Left forelimb (tissue), 1 donor: ENCODE data around the gene DGKI.
"Not testable (repeated sequence)": the region's sequence is repeated elsewhere in the genome, so short reads cannot be mapped to it uniquely, and the experiment has no call there.

Source experiments
- DNase-seq: peaks from one replicate; pipeline ENCODE4 v3.0.0-alpha.2; 2018; ENCODE audit warnings: low spot score

Gene DGKI

DNA sequence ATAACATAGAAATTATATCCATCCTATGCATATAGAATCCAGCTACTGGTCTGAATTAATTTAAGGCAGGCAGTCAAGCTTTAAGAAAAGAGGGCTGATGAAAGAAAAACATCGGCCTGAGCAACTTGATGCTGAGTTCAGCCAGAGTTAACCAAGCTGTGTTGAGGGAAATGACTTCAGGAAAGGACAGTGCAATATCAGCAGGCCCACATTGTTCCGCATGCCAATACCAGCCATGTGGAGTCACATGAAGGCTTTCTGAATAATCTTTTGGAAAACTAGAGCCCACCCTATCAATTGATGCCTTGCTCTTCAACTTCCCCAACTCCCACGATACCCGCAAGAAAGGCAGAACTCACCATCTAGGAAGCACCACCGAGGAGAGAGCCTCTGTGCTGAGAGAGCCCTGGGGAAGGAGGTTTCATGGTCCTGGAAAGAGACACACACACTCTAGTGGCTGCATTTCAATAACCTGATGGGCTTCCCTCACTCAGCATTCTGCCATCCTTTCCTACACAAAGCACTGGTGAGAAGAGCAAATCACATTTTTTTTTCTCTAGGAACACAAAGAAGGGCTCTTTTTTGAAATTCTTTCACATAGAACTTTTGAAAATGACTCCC is 377.5 kb downstream of the DGKI start:
- DNase-seq = no peak

- no peak for DNase-seq
These were observed 383.9 kb downstream of the DGKI start for GRCh38 chr7:137462847-137463246.

GRCh38 chr7:137462074-137462715 is 384.6 kb downstream of the DGKI start:
- no peak for DNase-seq

DNA sequence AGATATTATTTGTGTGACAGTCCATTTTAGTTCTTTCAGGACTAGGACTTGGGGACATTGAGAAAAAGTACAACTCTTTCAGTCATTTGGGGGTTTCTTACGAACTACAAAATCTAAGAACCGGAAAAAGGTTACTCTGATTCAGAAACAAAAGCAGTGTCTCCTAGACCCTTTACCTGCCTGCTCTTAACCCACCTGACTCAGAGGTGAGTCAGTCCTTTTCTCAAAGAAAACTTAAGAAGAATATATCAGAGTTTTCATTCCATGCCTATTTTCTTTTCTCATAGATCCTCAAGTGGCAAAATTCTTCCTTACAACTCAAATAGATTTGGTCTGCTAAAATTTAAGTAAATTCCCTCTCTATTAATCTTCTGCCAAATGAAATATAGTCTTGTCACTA is 388.4 kb downstream of the DGKI start:
- DNase-seq = no peak

DNA sequence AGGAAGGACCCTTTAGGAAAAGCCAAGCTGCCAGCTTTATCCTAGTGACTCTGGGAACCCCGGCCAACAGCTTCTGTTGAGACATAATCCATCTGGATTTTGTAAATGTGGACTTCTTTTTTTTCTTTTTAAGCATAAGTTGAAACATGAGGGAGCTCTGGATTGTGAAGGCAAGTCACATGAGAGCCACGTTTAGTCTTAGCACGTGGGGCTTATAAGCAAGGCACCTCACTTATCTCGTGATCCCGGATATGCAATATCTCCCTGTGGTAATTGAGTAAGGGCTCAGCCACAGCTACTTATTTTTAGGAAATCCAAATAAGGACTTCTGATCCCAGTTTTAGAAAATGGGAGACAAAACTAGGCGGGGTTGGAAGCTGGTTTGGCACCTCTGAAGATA is 392.0 kb downstream of the DGKI start:
- DNase-seq = no peak

GRCh38 chr7:137454246-137454724 is 392.5 kb downstream of the DGKI start:
- no peak for DNase-seq

DNA sequence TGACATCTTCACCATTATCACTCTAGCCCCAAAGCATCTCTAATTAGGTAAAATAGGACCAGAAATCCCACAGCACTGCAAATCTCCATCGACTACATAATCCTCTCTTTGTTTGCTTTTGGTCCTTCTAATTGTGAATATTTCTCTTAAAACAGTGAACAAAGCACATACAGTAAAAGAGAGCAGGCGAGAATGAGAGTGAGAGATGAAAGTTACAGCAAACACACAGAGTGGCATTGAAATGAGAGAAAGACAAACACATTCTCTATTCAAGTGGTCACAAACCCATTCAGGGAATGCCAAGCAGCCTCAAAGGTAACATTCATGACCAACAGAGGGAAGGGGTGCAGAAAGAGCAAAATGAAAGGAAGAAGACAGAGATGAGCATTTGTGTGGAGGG is 393.4 kb downstream of the DGKI start:
- no peak for DNase-seq

DNA sequence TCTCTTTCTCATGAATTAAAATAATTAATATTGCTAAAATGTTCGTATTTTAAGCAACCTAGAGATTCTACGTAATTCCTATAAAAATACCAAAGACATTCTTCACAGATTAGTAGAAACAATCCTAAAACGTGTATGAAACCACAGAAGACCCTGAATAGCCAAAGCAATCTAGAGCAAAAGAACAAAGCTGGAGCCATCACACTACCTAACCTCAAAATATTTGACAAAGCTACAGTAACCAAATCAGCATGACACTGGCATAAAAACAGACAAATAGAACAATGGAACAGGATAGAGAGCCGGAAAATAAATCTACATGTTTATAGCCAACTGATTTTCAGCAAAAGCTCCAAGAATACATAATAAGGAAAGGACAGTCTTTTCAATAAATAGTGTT is 397.8 kb downstream of the DGKI start:
- no peak for DNase-seq

DNA sequence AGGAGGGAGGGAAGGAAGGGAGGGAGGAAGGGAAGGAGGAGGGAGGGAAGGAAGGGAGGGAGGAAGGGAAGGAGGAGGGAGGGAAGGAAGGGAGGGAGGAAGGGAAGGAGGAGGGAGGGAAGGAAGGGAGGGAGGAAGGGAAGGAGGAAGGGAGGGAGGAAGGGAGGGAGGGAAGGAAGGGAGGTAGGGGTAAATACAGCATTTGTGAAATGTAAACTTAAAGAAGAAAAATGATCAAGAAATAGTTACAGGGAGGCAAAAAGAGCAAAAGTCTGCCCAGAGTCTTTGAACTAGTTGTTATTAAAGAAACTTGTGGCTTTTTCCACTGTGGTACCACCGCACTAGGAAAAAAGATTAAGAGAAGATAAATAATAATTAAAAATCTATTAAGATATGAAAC is 398.2 kb downstream of the DGKI start:
- not testable (repeated sequence) for DNase-seq

GRCh38 chr7:137446025-137446424 is 400.7 kb downstream of the DGKI start:
- no peak for DNase-seq

DNA sequence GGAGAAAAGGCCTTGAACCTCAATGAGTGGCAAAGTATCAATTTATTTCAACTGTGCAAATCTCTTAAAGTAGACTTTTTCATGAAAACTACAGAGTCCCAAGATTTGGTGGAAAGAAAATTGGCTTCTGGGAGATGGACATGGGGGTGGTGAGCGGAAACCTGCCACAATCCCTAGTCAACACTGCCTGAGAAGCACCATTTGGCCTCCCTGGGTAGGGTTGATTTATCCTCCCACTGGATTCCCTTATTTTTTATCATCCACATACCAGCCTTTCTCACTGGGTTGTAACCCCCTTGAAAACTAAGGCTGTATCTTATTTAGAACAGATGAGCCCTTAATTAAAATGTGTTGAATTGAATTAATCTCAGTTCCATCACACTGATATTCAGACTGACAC is 401.5 kb downstream of the DGKI start:
- no peak for DNase-seq

DNA sequence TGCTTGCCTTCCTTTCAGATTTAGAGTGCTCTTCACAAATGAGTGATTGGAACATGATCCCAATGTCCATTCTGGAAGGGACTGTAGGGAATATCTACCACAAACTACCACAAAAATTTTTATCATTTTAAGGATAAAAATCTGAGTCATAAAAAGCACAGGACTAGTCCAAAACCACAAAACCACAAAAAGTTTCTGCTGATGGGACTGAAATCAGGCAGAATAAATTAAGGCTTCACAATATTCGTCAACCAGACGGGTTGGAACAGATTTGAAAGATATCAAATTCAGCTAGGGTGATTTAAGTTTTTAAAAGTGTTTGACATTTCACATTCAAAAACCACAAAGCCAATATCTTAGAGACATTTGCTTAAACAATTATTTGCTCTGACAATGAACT is 403.2 kb downstream of the DGKI start:
- no peak for DNase-seq

GRCh38 chr7:137441451-137441850 is 405.3 kb downstream of the DGKI start:
- DNase-seq = no peak

DNA sequence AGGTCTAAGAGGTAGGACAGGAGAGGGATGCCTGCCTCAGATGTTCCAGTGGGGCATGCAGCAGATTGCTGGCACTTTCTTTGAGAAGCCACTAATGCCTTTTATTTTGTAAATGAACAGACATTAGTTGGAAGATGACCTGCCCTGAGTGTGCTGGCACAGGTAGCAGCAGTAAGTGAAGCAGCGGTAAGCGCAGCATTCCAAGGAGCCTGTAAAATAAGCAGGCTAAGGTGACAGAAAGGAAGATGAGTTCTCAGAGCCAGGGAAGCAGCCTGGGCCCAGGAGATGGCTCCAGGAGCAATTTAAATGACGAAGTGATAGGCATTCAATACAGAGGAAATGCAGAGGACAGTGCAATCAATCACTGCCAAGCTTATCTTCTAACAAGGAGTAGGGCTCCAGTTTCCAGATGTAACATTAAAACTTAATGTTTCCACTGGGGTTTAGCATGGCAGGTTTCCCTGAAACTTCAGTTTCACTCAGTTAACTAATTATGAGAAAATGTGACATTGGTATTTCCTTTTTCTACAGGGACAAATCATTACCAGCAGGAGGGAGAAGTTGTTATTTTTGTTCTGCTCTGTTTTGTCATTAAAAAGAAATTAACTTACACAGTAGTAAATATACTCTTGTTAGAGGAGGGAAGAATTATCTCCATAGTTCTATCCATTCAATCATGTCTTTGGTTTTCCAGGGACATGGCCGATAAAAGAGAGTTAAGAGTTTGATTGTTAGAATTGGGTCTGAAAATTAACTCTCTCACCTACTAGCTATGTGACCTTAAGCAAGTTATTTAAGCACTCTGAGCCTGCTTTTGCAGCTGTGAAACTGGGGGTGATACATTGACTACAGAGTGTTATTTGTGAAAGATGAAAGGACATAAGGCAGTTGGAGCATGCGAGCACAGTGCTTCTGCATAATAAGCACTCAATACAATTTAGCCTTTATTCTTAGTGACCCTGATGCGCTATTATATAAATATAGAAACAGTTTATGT is 406.6 kb downstream of the DGKI start:
- DNase-seq = no peak

GRCh38 chr7:137434946-137435345 is 411.8 kb downstream of the DGKI start:
- no peak for DNase-seq

- no peak for DNase-seq
These were observed 412.2 kb downstream of the DGKI start for GRCh38 chr7:137434530-137434929.

- DNase-seq = no peak
These were observed 423.5 kb downstream of the DGKI start for GRCh38 chr7:137423321-137423720.

GRCh38 chr7:137421366-137421765 is 425.4 kb downstream of the DGKI start:
- no peak for DNase-seq

- no peak for DNase-seq
These were observed 427.9 kb downstream of the DGKI start for GRCh38 chr7:137418841-137419240.

DNA sequence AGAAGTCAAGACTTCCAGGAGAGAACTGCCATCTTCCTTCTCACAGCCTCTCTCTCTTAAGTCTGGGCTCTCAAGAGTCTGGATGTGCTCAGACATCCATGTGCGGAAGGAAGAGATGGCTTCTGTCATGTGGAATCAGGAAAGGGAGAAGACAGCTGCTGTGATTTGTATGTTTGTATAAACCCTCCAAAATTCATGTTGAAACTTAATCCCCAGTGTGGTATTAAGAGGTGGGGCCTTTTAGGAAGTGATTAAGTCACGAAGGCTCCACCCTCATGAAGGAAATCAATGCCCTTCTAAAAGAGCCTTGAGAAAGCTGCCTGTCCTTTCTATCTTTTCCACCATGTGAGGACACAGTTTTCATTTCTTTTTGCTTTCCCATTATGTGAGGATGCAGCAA is 429.3 kb downstream of the DGKI start:
- no peak for DNase-seq

- no peak for DNase-seq
These were observed 432.9 kb downstream of the DGKI start for GRCh38 chr7:137413901-137414300.

DNA sequence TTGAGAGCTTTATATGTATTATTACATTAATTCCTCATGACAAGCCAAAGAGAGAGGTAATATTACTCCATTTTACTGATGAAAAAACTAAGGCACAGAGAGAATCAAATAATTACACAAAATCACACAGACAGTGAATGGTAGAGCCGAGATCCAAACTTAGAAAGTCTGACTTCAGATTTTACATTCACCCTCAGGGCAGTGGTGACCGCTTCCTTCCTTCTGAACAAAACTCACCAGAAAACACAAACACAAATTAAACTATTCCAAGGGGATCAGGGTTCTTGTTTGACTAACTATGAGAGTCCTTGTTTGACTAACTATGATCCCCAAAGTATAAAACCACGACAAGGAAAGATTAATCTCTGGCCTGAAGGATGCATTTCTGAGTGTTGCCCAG is 435.3 kb downstream of the DGKI start:
- no peak for DNase-seq

DNA sequence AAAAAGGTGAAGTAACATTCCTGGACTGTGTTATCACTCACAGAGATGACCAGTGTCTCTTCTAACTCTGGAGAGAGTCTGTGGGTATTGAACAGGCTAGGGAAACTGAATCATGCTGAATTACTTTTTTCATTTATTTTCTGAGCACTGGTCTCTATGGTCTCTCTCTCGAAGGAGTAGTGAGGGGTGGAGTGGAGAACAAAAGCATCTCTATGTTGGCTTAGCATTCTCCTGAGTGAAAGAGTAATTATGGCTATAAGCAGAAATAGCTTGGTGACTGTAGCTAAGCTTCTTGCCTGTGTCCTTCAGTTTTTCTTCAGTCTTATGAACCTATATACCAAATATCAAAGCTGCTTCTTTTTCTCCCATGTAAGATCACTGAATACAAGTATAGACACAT is 438.6 kb downstream of the DGKI start:
- no peak for DNase-seq
